GM23338 (cell line): ENCODE results near the gene MYMX. TPM values are rescaled to one million over a fixed set of nuclear protein-coding genes. Genes with fewer than 3 reads are reported as not detected.

ENCODE experiments used
- ATAC-seq: fragments of 200-7000 bp; cut with Tn5 transposase; 3 replicates; pipeline ENCODE4 v1.9.1; 2020
- DNase-seq: peaks from one replicate; pipeline ENCODE4 v3.0.0-alpha.2; 2015; ENCODE audit warnings: low spot score
- H2AFZ ChIP-seq: fragments of 200-600 bp; sonication (generic); 2 replicates; pipeline ENCODE4 v1.8.0; 2016; ENCODE audit warnings: antibody characterized with exemption, mild to moderate bottlenecking, moderate library complexity
- H3F3A ChIP-seq: fragments of 200-600 bp; sonication (generic); replicated peaks from 2 replicates; pipeline ENCODE4 v1.8.0; 2017; ENCODE audit warnings: antibody characterized with exemption, mixed run types, low read depth
- H3K27ac ChIP-seq: fragments of 200-600 bp; sonication (generic); 2 replicates; pipeline ENCODE4 v1.6.1; 2016; ENCODE audit warnings: low read depth
- H3K27me3 ChIP-seq: fragments of 200-600 bp; sonication (generic); 2 replicates; pipeline ENCODE4 v1.8.0; 2016; ENCODE audit warnings: mild to moderate bottlenecking, mixed run types, moderate library complexity; ENCODE audit not compliant: insufficient read depth
- H3K36me3 ChIP-seq: fragments of 200-600 bp; sonication (generic); 2 replicates; pipeline ENCODE4 v1.8.0; 2016; ENCODE audit warnings: mild to moderate bottlenecking; ENCODE audit not compliant: insufficient read depth
- H3K4me1 ChIP-seq: fragments of 200-600 bp; sonication (generic); 2 replicates; pipeline ENCODE4 v1.8.0; 2016; ENCODE audit warnings: mild to moderate bottlenecking, moderate library complexity; ENCODE audit not compliant: insufficient read depth
- H3K4me2 ChIP-seq: fragments of 200-600 bp; sonication (generic); 2 replicates; pipeline ENCODE4 v1.7.1; 2017; ENCODE audit warnings: mixed run types
- H3K4me3 ChIP-seq: fragments of 200-600 bp; sonication (generic); 2 replicates; pipeline ENCODE4 v1.6.1; 2016; ENCODE audit warnings: mixed run types
- H3K79me2 ChIP-seq: fragments of 200-600 bp; sonication (generic); replicated peaks from 2 replicates; pipeline ENCODE4 v1.8.0; 2017; ENCODE audit warnings: mild to moderate bottlenecking; ENCODE audit not compliant: insufficient read depth
- H3K9me2 ChIP-seq: fragments of 200-600 bp; sonication (generic); 2 replicates; pipeline ENCODE4 v1.8.0; 2017; ENCODE audit not compliant: insufficient read depth
- H4K20me1 ChIP-seq: fragments of 200-600 bp; sonication (generic); replicated peaks from 2 replicates; pipeline ENCODE4 v1.8.0; 2017; ENCODE audit warnings: mild to moderate bottlenecking; ENCODE audit not compliant: insufficient read depth
- H3K27ac Mint-ChIP-seq: 2 replicates; pipeline ENCODE4 v1.8.0; 2020; ENCODE audit warnings: inconsistent platforms, mild to moderate bottlenecking, moderate library complexity, mixed read lengths
- H3K27me3 Mint-ChIP-seq: 3 replicates; pipeline ENCODE4 v1.8.0; 2022; ENCODE audit warnings: low read depth, mild to moderate bottlenecking, moderate library complexity, mixed read lengths, inconsistent platforms; ENCODE audit not compliant: insufficient read depth, poor library complexity
- H3K36me3 Mint-ChIP-seq: 3 replicates; pipeline ENCODE4 v1.8.0; 2021; ENCODE audit warnings: low read depth, mild to moderate bottlenecking, inconsistent platforms, moderate library complexity, mixed read lengths
- H3K4me1 Mint-ChIP-seq: 3 replicates; pipeline ENCODE4 v1.8.0; 2020; ENCODE audit warnings: mild to moderate bottlenecking, inconsistent platforms, mixed read lengths
- H3K4me3 Mint-ChIP-seq: 3 replicates; pipeline ENCODE4 v1.8.0; 2021; ENCODE audit warnings: moderate library complexity, mild to moderate bottlenecking, inconsistent platforms, mixed read lengths
- H3K9me3 Mint-ChIP-seq: 3 replicates; pipeline ENCODE4 v1.8.0; 2020; ENCODE audit warnings: moderate library complexity, mild to moderate bottlenecking, inconsistent platforms, mixed read lengths
- CREB1 ChIP-seq: fragments of 250-450 bp; sonication (Bioruptor Pico); IDR thresholded peaks from 2 replicates; pipeline ENCODE4 v1.5.0; 2020; ENCODE audit warnings: low read depth, mild to moderate bottlenecking, moderate library complexity
- CTCF ChIP-seq, 2 experiments: fragments of 200-600 bp in 1 of 2; sonication (generic) in 1 of 2; conservative IDR thresholded peaks; 2 replicates each; pipeline versions ENCODE4 v1.5.1 to v1.6.1; 2016 to 2017; ENCODE audit warnings: antibody characterized with exemption in 2 of 2, low read depth in 2 of 2, mild to moderate bottlenecking in 2 of 2, moderate library complexity in 1 of 2
- EZH2 ChIP-seq: fragments of 200-600 bp; sonication (generic); IDR thresholded peaks from one replicate; pipeline ENCODE4 v1.8.0; 2017; ENCODE audit warnings: antibody characterized with exemption, mild to moderate bottlenecking, low read depth; ENCODE audit not compliant: unreplicated experiment
- EZH2phosphoT487 ChIP-seq: fragments of 200-600 bp; sonication (generic); IDR thresholded peaks from one replicate; pipeline ENCODE4 v1.8.1; 2018; ENCODE audit warnings: antibody characterized with exemption; ENCODE audit not compliant: unreplicated experiment
- NANOG ChIP-seq: IDR thresholded peaks from 2 replicates; pipeline ENCODE4 v1.6.1; 2016; ENCODE audit warnings: antibody characterized with exemption, borderline replicate concordance
- POLR2AphosphoS5 ChIP-seq: IDR thresholded peaks from 2 replicates; pipeline ENCODE4 v1.6.1; 2016; ENCODE audit warnings: antibody characterized with exemption, low read depth
- STAT1 ChIP-seq: IDR thresholded peaks from one replicate; pipeline ENCODE4 v1.6.1; 2016; ENCODE audit warnings: antibody characterized with exemption; ENCODE audit not compliant: unreplicated experiment
- ZNF331 ChIP-seq: fragments of 250-450 bp; sonication (Bioruptor Pico); IDR thresholded peaks from 2 replicates; pipeline ENCODE4 v1.5.0; 2020; ENCODE audit warnings: low read depth, mild to moderate bottlenecking, moderate library complexity
- ZNF462 ChIP-seq: fragments of 250-450 bp; sonication (Bioruptor Pico); IDR thresholded peaks from 2 replicates; pipeline ENCODE4 v1.5.0; 2020; ENCODE audit warnings: mild to moderate bottlenecking, moderate library complexity
- polyA plus RNA-seq: library from polyadenylated mRNA; unstranded; fragments of >200 nt; fragmentation: Nextera tagmentation; extraction: Ambion mirVana; gene quantifications from 2 replicates; pipeline ENCODE4 v1.2.1, GENCODE V29; 2016
- total RNA-seq: library from RNA; depleted of rRNA; stranded (reverse); fragments of >200 nt; shearing (Covaris generic); gene quantifications from 2 replicates; pipeline ENCODE4 v1.2.3, GENCODE V29; 2014
- TF ChIP-seq, protein P1 (sequence below): IDR thresholded peaks from one replicate; pipeline ENCODE4 v1.6.1; 2018; ENCODE audit warnings: antibody characterized with exemption; ENCODE audit not compliant: unreplicated experiment

MYMX gene
- total and polyA plus RNA-seq, 2 experiments from 2014 or later, result 2.8 to 7.1 TPM

DNA sequence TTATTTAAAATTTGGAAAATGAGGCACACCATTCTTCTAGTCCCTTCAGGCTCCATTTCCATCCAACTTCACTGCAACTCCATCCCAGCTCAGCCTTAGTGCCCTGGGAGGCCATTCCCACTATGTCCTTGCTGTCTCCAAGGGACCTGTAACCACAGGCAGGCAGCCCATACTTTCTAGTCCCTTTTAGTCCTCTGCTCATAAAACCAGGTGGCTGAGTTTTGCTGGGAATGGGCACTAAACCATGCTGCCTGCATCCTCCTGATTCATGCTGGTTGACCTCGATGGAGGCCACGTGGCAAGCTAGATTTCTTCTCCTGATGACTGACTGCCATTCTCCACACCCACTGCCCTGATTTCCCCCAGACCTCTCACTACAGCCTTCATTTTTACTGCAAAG, 27.5 kb upstream of the MYMX start (continued):
- no peak for TF ChIP-seq CREB1
- TF ChIP-seq CTCF (conservative IDR thresholded peaks at IDR 0.05; ENCODE audit: low read depth in 2 of 2), result no peak

DNA sequence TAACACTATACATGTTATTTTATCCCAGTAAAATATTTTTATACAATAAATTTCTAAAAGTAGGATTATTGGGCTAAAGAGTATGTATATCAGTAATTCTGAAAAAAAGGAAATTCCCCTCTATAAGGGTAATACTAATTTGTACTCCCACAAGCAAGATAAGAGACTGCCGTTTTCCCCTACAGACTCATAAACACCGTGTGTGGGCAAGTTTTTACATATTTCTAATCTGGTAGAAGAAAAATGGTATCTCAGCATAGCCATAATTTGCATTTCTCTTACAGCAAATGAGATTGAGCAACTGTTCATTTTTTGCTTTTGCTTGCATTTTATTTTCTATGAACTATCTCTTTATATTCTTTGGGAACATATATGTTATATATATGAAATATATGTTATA, 26.0 kb upstream of the MYMX start:
- H3K36me3 Mint-ChIP-seq, result no peaks in the 10 kb centered on the region
- H3K4me3 ChIP-seq, result no peak overlapping the region
- no peak overlapping the region for H3K4me2 ChIP-seq
- H3K27me3 ChIP-seq, result no peaks in the 10 kb centered on the region
- peaks cover 14% of the 10 kb centered on the region for H3K4me1 ChIP-seq
- H3K36me3 ChIP-seq, result no peaks in the 10 kb centered on the region
- H2AFZ ChIP-seq, result no peak overlapping the region
- H3K9me2 ChIP-seq, result no peaks in the 10 kb centered on the region
- H3K27ac Mint-ChIP-seq, result no peak overlapping the region
- ATAC-seq (no peak), DNase-seq (no peak)
- H3K27me3 Mint-ChIP-seq, result peaks cover 26% of the 10 kb centered on the region
- H3K4me3 Mint-ChIP-seq, result no peak overlapping the region
- no peaks in the 10 kb centered on the region for H4K20me1 ChIP-seq
- TF ChIP-seq POLR2AphosphoS5 (no peak), NANOG (no peak), EZH2 (no peak), CTCF (conservative IDR thresholded peaks at IDR 0.05; ENCODE audit: low read depth in 2 of 2) (no peak), STAT1 (no peak), ZNF331 (CRISPR knock-in tag) (no peak), ZNF462 (CRISPR knock-in tag) (no peak), EZH2phosphoT487 (no peak)
- TF ChIP-seq, protein P1, sequence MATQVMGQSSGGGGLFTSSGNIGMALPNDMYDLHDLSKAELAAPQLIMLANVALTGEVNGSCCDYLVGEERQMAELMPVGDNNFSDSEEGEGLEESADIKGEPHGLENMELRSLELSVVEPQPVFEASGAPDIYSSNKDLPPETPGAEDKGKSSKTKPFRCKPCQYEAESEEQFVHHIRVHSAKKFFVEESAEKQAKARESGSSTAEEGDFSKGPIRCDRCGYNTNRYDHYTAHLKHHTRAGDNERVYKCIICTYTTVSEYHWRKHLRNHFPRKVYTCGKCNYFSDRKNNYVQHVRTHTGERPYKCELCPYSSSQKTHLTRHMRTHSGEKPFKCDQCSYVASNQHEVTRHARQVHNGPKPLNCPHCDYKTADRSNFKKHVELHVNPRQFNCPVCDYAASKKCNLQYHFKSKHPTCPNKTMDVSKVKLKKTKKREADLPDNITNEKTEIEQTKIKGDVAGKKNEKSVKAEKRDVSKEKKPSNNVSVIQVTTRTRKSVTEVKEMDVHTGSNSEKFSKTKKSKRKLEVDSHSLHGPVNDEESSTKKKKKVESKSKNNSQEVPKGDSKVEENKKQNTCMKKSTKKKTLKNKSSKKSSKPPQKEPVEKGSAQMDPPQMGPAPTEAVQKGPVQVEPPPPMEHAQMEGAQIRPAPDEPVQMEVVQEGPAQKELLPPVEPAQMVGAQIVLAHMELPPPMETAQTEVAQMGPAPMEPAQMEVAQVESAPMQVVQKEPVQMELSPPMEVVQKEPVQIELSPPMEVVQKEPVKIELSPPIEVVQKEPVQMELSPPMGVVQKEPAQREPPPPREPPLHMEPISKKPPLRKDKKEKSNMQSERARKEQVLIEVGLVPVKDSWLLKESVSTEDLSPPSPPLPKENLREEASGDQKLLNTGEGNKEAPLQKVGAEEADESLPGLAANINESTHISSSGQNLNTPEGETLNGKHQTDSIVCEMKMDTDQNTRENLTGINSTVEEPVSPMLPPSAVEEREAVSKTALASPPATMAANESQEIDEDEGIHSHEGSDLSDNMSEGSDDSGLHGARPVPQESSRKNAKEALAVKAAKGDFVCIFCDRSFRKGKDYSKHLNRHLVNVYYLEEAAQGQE, result no peak
- H3F3A ChIP-seq, result 0 out of 2 replicates have a peak, but pooled peaks cover 2% of the 10 kb centered on the region
- no peaks in the 10 kb centered on the region for H3K79me2 ChIP-seq
- H3K27ac ChIP-seq, result no peak overlapping the region
- no peaks in the 10 kb centered on the region for H3K9me3 Mint-ChIP-seq
- peaks cover 19% of the 10 kb centered on the region for H3K4me1 Mint-ChIP-seq
